IPS-11a (cell line): ENCODE data around the gene SCN10A.

ENCODE experiments used
- H3K4me3 ChIP-seq: one replicate; pipeline ENCODE4 v1.5.1; 2013; ENCODE audit warnings: low read depth, low read length, control low read depth

SCN10A gene

DNA sequence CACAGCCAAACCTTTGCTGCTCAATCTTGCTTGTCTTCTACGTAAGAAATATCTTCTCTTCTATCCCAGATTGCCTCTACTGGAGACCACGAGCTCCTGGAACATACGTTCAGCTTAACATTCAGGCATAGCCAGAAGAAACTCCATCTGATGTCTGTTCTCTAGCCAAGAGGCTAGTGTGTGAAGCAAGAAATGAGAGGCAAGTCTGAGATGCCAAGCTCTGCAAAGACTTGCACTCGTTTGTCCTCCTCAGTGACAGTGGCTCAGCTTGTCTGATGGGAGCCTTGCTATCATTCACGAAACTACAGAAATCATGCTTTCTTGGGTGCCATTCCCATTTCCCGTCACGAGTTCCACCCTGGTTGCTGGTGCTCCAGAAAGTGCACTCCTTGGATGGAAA lies at the start of gene SCN10A:
Gene SCN10A, minus strand, starts transcription at position 192 of the 400 bp plus-strand sequence. CDS start 22,207 bp downstream, outside the sequence.
- no peak within 1 kb of the TSS for H3K4me3 ChIP-seq

DNA sequence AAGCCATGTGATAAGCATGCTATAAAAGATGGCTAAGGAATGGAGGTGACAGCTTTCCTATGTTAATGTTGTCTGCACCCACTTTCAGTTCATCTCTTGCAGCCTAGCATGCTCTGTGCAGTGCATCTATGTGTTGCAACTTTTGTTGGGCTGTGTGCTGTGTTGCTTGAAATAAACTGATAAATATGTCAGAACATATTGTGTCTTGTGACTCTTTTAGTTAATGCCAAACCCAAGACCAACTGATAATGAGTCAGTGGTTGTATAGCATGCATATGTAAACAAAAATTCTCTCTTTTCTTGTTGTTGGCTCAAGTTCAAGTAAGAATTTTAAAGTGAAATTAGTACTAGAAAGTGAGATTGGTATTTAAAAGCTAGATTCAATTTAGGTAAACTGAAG lies 37.0 kb upstream of the SCN10A start:
- H3K4me3 ChIP-seq = no peak overlapping the region

GRCh38 chr3:38843898-38844297 lies 27.9 kb upstream of the SCN10A start:
- no peak overlapping the region for H3K4me3 ChIP-seq

- H3K4me3 ChIP-seq = no peak overlapping the region
Measured at GRCh38 chr3:38842266-38842965, 26.4 kb upstream of the SCN10A start.

DNA sequence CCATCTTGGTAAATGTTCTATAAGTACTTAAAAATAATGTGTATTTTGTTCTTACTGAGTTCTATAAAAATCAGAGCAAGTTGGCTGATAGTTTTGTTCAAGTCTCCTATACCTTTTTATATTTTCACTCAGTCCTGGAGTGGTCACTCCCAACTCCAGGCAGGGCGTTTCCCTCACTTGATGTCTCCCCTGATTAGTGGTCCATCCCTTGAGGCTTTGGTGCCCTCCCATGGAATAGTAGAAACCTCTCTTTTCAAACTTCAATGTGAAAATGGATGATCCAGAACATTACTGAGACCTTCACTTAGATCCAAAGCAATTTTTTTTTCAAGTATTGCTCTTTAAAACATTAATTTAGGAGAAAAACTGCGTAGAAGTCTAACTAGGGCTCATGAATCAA lies 25.0 kb upstream of the SCN10A start:
- H3K4me3 ChIP-seq = no peak overlapping the region

- H3K4me3 ChIP-seq = no peak overlapping the region
Measured at GRCh38 chr3:38837358-38837757, 21.3 kb upstream of the SCN10A start.

GRCh38 chr3:38836561-38836960 lies 20.5 kb upstream of the SCN10A start:
- no peak overlapping the region for H3K4me3 ChIP-seq

DNA sequence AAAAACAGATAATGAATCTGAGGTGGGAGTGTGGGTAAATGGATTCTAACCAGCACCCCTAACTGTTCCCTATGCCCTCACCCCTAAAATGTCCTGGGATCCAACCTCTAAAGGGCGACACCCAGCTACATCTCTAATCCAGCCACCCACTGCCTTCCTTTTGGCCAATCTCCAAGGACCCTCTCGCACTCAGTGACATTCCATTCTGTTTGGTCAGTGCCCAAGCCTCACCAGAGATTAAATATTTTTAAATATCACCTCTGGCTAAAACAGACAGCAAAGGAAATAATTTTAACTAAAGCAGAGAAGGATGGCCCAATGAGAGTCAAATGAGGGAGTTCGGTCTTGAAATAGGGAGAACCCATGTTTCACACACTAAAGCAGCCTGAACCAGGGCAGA lies 19.9 kb upstream of the SCN10A start:
- no peak overlapping the region for H3K4me3 ChIP-seq

DNA sequence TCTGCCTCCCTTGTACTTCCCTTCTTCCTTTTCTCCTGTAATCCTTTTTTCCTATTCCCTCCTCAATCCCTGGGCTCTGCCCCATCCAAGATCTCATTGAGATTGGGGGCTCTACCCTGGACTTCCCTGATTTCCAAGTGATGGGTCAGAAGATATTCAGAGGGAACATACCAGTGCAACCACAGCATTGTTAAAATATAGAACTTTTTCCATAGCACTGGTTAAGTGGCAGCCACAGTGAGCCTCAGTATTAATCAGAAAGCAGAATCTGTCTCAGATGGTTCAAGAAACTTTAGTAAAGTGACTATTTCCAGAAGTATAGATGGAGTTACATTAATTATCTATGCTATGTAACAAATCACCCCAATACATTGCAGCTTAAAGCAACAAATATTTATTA lies 18.7 kb upstream of the SCN10A start:
- no peak overlapping the region for H3K4me3 ChIP-seq

GRCh38 chr3:38834110-38834509 lies 18.1 kb upstream of the SCN10A start:
- H3K4me3 ChIP-seq = no peak overlapping the region

- no peak overlapping the region for H3K4me3 ChIP-seq
Measured at GRCh38 chr3:38829404-38829803, 13.4 kb upstream of the SCN10A start.

DNA sequence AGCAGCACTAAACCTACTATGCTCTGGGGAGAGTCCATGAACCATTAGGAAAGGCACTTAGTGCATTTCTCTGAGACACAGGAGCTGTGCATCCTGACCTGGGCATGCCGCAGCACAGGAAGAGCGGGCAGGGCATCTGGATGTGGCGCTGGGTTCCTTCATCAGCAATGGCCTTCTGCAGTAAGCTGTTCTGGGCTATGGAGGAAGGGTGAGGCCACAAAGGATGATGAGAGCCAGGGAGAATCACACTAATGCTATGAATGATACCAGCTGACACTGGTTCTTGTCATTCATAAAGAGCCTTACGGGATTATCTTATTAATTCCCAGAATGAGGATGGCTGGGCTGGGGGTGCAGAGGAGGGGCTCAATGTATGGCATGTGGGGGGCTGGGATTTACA lies 12.7 kb upstream of the SCN10A start:
- no peak overlapping the region for H3K4me3 ChIP-seq

DNA sequence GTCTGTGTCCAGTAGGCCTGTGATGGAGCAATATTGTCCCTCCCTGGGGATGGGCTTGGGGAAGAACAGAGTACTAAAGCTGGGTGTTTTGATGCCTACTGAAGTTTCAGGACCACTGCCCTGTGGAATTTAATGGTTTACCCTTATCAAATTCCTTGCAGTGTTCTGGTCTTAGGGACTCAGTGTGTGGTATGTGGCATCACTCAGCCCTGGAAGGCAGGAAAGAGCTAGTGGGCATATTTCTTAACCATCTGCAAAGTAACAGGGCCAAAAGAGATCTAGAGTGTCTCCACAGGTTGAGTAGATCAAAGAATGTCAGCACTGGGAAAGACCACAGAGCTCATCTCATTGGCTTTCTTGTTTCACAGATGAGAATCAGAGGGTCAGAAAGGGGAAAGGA lies 11.8 kb upstream of the SCN10A start:
- no peak overlapping the region for H3K4me3 ChIP-seq

GRCh38 chr3:38826001-38826400 lies 10.0 kb upstream of the SCN10A start:
- no peak overlapping the region for H3K4me3 ChIP-seq

DNA sequence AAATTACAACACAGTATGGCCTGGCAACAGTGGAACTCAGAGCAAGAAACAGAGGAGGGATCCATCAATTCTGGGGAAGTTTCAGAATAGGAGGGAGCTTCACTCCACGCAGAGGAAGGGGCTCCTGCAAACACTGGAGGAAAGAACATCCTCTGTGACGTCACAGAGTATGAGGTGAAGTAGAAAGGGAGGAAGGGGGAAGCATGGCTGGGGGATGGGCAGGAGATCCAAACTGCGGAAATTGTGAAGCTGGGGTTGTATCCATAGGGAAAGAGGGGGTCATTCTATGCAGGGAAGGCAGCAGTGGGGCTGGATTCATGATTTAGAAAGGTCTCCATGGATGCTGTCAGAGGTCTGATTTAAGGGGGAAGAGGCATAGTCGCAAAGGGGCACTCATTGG lies 8.3 kb upstream of the SCN10A start:
- no peak overlapping the region for H3K4me3 ChIP-seq

DNA sequence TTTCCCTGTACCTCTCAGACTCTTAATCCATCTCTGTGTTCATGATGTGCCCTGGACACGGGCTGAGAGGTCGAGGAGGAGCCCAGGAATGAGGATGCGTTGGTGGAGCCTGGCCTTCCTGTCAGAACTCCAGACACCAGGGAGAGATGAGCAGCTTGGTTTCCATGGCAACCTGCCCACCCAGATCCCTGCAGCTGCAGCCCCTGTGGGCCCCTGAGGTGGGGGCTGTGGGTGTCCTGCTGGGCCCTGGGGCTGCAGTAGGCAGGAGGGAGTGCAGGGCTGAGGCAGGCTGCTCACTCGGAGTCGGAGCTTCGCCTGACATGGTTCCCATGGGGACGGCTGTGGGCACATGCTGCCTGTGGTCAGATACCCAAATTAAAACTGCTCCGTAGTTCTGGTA lies 7.7 kb upstream of the SCN10A start:
- no peak overlapping the region for H3K4me3 ChIP-seq

DNA sequence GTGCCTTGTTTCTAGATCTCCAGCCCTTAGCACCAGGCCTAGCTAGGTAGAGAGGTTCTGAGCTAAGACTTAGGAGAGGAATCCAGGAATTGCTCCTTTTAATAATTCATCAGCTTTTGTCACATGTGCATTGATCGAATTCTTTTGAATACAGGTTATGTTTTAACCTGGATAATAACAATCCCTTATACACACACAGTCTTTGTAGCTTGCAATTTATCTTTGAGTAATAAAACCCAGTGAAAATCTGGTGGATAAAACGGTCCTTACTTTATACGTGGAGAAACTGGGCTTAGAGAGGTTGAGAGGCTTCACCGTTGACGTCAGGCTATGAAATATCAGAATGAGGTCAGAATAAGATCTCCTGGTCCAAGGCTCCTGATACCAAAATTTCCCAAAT lies 7.2 kb upstream of the SCN10A start:
- no peak overlapping the region for H3K4me3 ChIP-seq

GRCh38 chr3:38811822-38812221 lies 4.2 kb downstream of the SCN10A start:
- H3K4me3 ChIP-seq = no peak overlapping the region

- no peak overlapping the region for H3K4me3 ChIP-seq
Measured at GRCh38 chr3:38805765-38806386, 10.1 kb downstream of the SCN10A start.

- H3K4me3 ChIP-seq = no peak overlapping the region
Measured at GRCh38 chr3:38805004-38805403, 11.0 kb downstream of the SCN10A start.

- H3K4me3 ChIP-seq = no peak overlapping the region
Measured at GRCh38 chr3:38800511-38800910, 15.5 kb downstream of the SCN10A start.

DNA sequence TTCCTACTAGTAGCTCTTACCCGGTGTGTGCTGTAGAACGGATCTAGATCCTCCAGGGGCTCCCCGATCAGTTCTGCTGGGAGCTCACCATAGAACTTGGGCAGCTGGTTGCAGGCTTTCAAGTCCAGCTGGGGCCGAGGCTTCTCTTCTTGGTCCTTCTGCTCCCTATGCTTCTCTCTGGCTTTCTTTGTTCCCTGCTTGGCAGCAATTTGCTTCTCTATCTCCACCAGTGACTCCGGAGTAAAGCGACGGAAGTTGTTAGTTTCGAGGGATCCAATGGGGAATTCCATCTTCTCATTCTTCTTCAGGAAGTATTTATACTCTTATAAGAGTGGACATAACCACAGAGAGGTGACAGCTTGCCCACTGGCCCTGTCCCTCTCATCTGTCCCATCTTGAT lies 22.3 kb downstream of the SCN10A start:
- no peak overlapping the region for H3K4me3 ChIP-seq

DNA sequence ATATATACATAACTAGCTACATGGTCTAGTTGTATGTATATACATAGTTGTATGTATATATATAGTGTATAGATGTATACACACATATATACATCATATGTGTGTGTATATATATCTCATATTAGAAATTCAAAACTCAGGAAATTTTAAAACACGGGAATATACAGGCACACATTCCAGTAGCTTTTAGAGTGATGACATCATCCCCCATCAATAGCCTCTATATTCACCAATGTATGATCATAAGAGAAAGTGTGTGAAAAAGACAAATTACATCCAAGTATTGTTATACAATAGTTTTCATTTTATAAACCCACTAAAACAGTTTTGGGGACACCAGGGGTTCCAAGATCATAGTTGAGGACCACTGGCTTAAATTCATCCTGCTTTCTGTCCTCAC lies 23.0 kb downstream of the SCN10A start:
- no peak overlapping the region for H3K4me3 ChIP-seq
